ENCODE results near the gene MED25. TPM values are rescaled to one million over a fixed set of nuclear protein-coding genes. Genes with fewer than 3 reads are reported as not detected.

The MED25 gene
- total RNA-seq, 1 experiment from 2014 or later, result 39.9 TPM

- DNase-seq (ENCODE audit: unreplicated experiment), result no peak
- ChIA-PET POLR2A (interaction anchor here (1.0 to 4.0 kb wide), 6 partner anchors 12 to 202 kb away, joined by 3 to 78 read pairs (median 22); partner anchors contain the start of genes AP2A1, ATF5, NUP62 and PNKP), CTCF (no interaction called here)
- Mint-ChIP-seq H3K9me3 (ENCODE audit: unreplicated experiment) (no peaks in the 10 kb centered on the region), H3K36me3 (ENCODE audit: insufficient read depth, unreplicated experiment) (peaks cover 60% of the 10 kb centered on the region), H3K4me3 (ENCODE audit: unreplicated experiment) (no peak overlapping the region), H3K4me1 (ENCODE audit: insufficient read depth, unreplicated experiment) (peaks cover 10% of the 10 kb centered on the region), H3K27me3 (ENCODE audit: insufficient read depth, unreplicated experiment) (no peaks in the 10 kb centered on the region), H3K27ac (ENCODE audit: low read depth, unreplicated experiment) (no peak overlapping the region)
- intact Hi-C loops (cut with micrococcal nuclease), result no loop called here
- BruUV-seq (replicated peaks), result TSS peak; percentile 42
- TF ChIP-seq, protein P1, sequence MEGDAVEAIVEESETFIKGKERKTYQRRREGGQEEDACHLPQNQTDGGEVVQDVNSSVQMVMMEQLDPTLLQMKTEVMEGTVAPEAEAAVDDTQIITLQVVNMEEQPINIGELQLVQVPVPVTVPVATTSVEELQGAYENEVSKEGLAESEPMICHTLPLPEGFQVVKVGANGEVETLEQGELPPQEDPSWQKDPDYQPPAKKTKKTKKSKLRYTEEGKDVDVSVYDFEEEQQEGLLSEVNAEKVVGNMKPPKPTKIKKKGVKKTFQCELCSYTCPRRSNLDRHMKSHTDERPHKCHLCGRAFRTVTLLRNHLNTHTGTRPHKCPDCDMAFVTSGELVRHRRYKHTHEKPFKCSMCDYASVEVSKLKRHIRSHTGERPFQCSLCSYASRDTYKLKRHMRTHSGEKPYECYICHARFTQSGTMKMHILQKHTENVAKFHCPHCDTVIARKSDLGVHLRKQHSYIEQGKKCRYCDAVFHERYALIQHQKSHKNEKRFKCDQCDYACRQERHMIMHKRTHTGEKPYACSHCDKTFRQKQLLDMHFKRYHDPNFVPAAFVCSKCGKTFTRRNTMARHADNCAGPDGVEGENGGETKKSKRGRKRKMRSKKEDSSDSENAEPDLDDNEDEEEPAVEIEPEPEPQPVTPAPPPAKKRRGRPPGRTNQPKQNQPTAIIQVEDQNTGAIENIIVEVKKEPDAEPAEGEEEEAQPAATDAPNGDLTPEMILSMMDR (IDR thresholded peaks at IDR 0.05; ENCODE audit: unreplicated experiment), result no peak
Observed at GRCh38 chr19:49878744-49879070, 60.6 kb downstream of the MED25 start.

GRCh38 chr19:49879243-49879963 lies 61.3 kb downstream of the MED25 start:
- H3K9me3 Mint-ChIP-seq (ENCODE audit: unreplicated experiment), result no peaks in the 10 kb centered on the region
- H3K36me3 Mint-ChIP-seq (ENCODE audit: insufficient read depth, unreplicated experiment), result peaks cover 65% of the 10 kb centered on the region
- ChIA-PET POLR2A (interaction anchor here (0.6 to 1.1 kb wide), 3 partner anchors 16 to 239 kb away, joined by 3 read pairs; partner anchors contain the start of gene RRAS), CTCF (no interaction called here)
- no peak for DNase-seq (ENCODE audit: unreplicated experiment)
- no peak overlapping the region for H3K4me3 Mint-ChIP-seq (ENCODE audit: unreplicated experiment)
- H3K4me1 Mint-ChIP-seq (ENCODE audit: insufficient read depth, unreplicated experiment), result peaks cover 10% of the 10 kb centered on the region
- intact Hi-C loops (cut with micrococcal nuclease), result no loop called here
- H3K27me3 Mint-ChIP-seq (ENCODE audit: insufficient read depth, unreplicated experiment), result no peaks in the 10 kb centered on the region
- TF ChIP-seq, protein P1 (IDR thresholded peaks at IDR 0.05; ENCODE audit: unreplicated experiment), result no peak
- no peak overlapping the region for H3K27ac Mint-ChIP-seq (ENCODE audit: low read depth, unreplicated experiment)
- no TSS peak for BruUV-seq (replicated peaks)

- POLR2A ChIA-PET, result no interaction called here
- H3K36me3 Mint-ChIP-seq (ENCODE audit: insufficient read depth, unreplicated experiment), result peaks cover 74% of the 10 kb centered on the region
- no peak overlapping the region for H3K27ac Mint-ChIP-seq (ENCODE audit: low read depth, unreplicated experiment)
- no peak for DNase-seq (ENCODE audit: unreplicated experiment)
- CTCF ChIA-PET, result interaction anchor here (0.7 kb wide), 1 partner anchor 68 kb away, joined by 3 read pairs; no protein-coding TSS in a partner anchor
- no TSS peak for BruUV-seq (replicated peaks)
- H3K9me3 Mint-ChIP-seq (ENCODE audit: unreplicated experiment), result no peaks in the 10 kb centered on the region
- no peak overlapping the region for H3K4me3 Mint-ChIP-seq (ENCODE audit: unreplicated experiment)
- intact Hi-C loops (cut with micrococcal nuclease), result no loop called here
- no peaks in the 10 kb centered on the region for H3K27me3 Mint-ChIP-seq (ENCODE audit: insufficient read depth, unreplicated experiment)
- peaks cover 8% of the 10 kb centered on the region for H3K4me1 Mint-ChIP-seq (ENCODE audit: insufficient read depth, unreplicated experiment)
- TF ChIP-seq, protein P1 (IDR thresholded peaks at IDR 0.05; ENCODE audit: unreplicated experiment), result no peak
Observed at GRCh38 chr19:49880162-49880869, 62.2 kb downstream of the MED25 start.

DNA sequence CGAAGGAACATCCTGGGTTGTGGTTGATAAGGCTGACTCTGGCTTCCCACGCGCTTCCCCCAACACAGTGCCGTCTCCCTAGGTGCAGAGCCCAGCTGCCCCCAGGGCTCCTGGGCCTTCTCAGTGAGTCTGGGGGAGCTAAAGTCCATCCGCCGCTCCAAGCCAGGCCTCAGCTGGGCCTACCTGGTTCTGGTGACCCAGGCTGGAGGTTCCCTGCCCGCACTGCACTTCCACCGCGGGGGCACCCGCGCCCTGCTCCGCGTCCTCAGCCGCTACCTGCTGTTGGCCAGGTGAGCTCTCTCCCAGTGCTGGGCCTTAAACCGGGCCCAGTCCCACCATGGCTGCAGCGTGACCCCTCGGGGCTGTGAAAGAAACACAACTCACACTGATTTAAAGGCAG lies 63.1 kb downstream of the MED25 start:
- H3K27me3 Mint-ChIP-seq (ENCODE audit: insufficient read depth, unreplicated experiment), result no peaks in the 10 kb centered on the region
- TF ChIP-seq, protein P1 (IDR thresholded peaks at IDR 0.05; ENCODE audit: unreplicated experiment), result no peak
- BruUV-seq (replicated peaks), result no TSS peak
- POLR2A ChIA-PET, result no interaction called here
- H3K27ac Mint-ChIP-seq (ENCODE audit: low read depth, unreplicated experiment), result no peak overlapping the region
- H3K4me1 Mint-ChIP-seq (ENCODE audit: insufficient read depth, unreplicated experiment), result peaks cover 4% of the 10 kb centered on the region
- no peak overlapping the region for H3K4me3 Mint-ChIP-seq (ENCODE audit: unreplicated experiment)
- H3K9me3 Mint-ChIP-seq (ENCODE audit: unreplicated experiment), result no peaks in the 10 kb centered on the region
- H3K36me3 Mint-ChIP-seq (ENCODE audit: insufficient read depth, unreplicated experiment), result peaks cover 78% of the 10 kb centered on the region
- DNase-seq (ENCODE audit: unreplicated experiment), result no peak
- CTCF ChIA-PET, result interaction anchor here (0.7 kb wide), 1 partner anchor 69 kb away, joined by 3 read pairs; no protein-coding TSS in a partner anchor
- intact Hi-C loops (cut with micrococcal nuclease), result no loop called here

Data from MCF 10A (cell line).